Endothelial cell of umbilical vein (primary cell): ENCODE measurements around the gene C5orf58. TPM values are rescaled to one million over a fixed set of nuclear protein-coding genes. Genes with fewer than 3 reads are reported as not detected.

Source experiments
- BruUV-seq: library from RNA; stranded (reverse); fragments of 400-500 nt; replicated peaks from 2 replicates; lab custom pipeline; 2021; lab: Mats Ljungman, UMichigan
- CTCF ChIA-PET: fragments of 300-600, 350-600 bp; sonication (Branson Sonifier 250); formaldehyde crosslinking; loops from one replicate; lab custom pipeline; 2021; ENCODE audit warnings: antibody characterized with exemption, inconsistent platforms; lab: Charles Lee
- POLR2A ChIA-PET: fragments of 300-600, 350-600 bp; sonication (Branson Sonifier 250); formaldehyde crosslinking; loops from one replicate; lab custom pipeline; 2021; ENCODE audit warnings: antibody characterized with exemption, inconsistent platforms; lab: Charles Lee
- DNase-seq: peaks from one replicate; pipeline ENCODE4 v3.0.0-alpha.2; 2011; ENCODE audit warnings: low read depth, low spot score
- FAIRE-seq: peaks from 2 replicates; lab custom pipeline; 2011; peaks lifted over from hg19 to GRCh38; lab: Jason Lieb, UNC
- H2AFZ ChIP-seq: 2 replicates; pipeline ENCODE4 v1.6.0; 2012; ENCODE audit warnings: low read depth, low read length, control low read depth, inconsistent platforms
- H3K27ac ChIP-seq: 2 replicates; pipeline ENCODE4 v1.5.1; 2011; ENCODE audit warnings: low read depth, mild to moderate bottlenecking, control low read depth, low read length, moderate library complexity; ENCODE audit not compliant: insufficient read depth
- H3K27me3 ChIP-seq, 2 experiments: 2 replicates each; pipeline versions ENCODE4 v1.6.0 to v1.6.1; 2011; ENCODE audit warnings: low read length in 2 of 2, mixed read lengths in 1 of 2; ENCODE audit not compliant: control insufficient read depth in 2 of 2, insufficient read depth in 2 of 2
- H3K36me3 ChIP-seq, 2 experiments: 2 replicates in 1 of 2; 3 replicates in 1 of 2; pipeline ENCODE4 v1.5.1; 2011; ENCODE audit warnings: low read length in 2 of 2, mild to moderate bottlenecking in 1 of 2, moderate library complexity in 1 of 2; ENCODE audit not compliant: control insufficient read depth in 2 of 2, insufficient read depth in 2 of 2; ENCODE audit errors: extremely low read depth in 1 of 2
- H3K4me1 ChIP-seq: 3 replicates; pipeline ENCODE4 v1.5.1; 2011; ENCODE audit warnings: mild to moderate bottlenecking, low read length; ENCODE audit not compliant: control insufficient read depth, insufficient read depth; ENCODE audit errors: extremely low read depth
- H3K4me2 ChIP-seq: 2 replicates; pipeline ENCODE4 v1.6.1; 2011; ENCODE audit warnings: low read length, control low read depth, mixed read lengths; ENCODE audit not compliant: insufficient read depth
- H3K4me3 ChIP-seq, 3 experiments: fragments of 200-600 bp in 1 of 3; sonication (generic), shearing (Covaris generic) in 1 of 3; replicated peaks in 1 of 3; 2 replicates each; pipeline ENCODE4 v1.5.1; 2011 to 2016; ENCODE audit warnings: control low read depth in 3 of 3, low read length in 3 of 3, mild to moderate bottlenecking in 2 of 3, inconsistent platforms in 1 of 3, low read depth in 1 of 3, moderate library complexity in 1 of 3; ENCODE audit not compliant: insufficient read depth in 1 of 3
- H3K79me2 ChIP-seq: 2 replicates; pipeline ENCODE4 v1.6.0; 2012; ENCODE audit warnings: low read length, inconsistent platforms; ENCODE audit not compliant: control insufficient read depth, insufficient read depth
- H3K9ac ChIP-seq: replicated peaks from 2 replicates; pipeline ENCODE3; 2011; ENCODE audit warnings: low read length, control low read depth; ENCODE audit not compliant: insufficient read depth; ENCODE audit errors: extremely low read depth
- H3K9me1 ChIP-seq: replicated peaks from 3 replicates; pipeline ENCODE4 v1.6.0; 2011; ENCODE audit warnings: mild to moderate bottlenecking, low read length; ENCODE audit not compliant: control insufficient read depth, insufficient read depth; ENCODE audit errors: extremely low read depth
- H3K9me3 ChIP-seq: replicated peaks from 2 replicates; pipeline ENCODE4 v1.5.1; 2012; ENCODE audit warnings: low read length, inconsistent platforms; ENCODE audit not compliant: control insufficient read depth, insufficient read depth
- H4K20me1 ChIP-seq: replicated peaks from 2 replicates; pipeline ENCODE3; 2011; ENCODE audit warnings: mild to moderate bottlenecking, low read length; ENCODE audit not compliant: control insufficient read depth, insufficient read depth; ENCODE audit errors: extremely low read depth
- EZH2 ChIP-seq: IDR thresholded peaks from 2 replicates; pipeline ENCODE4 v1.6.1; 2012; ENCODE audit warnings: borderline replicate concordance, low read depth, mild to moderate bottlenecking, moderate library complexity, low read length, inconsistent platforms; ENCODE audit not compliant: severe bottlenecking
- FOS ChIP-seq: IDR thresholded peaks from 2 replicates; pipeline ENCODE4 v1.6.1; 2011; ENCODE audit warnings: mild to moderate bottlenecking, low read length, moderate library complexity, borderline replicate concordance; ENCODE audit not compliant: insufficient read depth
- GATA2 ChIP-seq: IDR thresholded peaks from 2 replicates; pipeline ENCODE4 v1.7.0; 2011; ENCODE audit warnings: low read depth, mild to moderate bottlenecking, moderate library complexity, mixed read lengths, low read length; ENCODE audit not compliant: insufficient read length, insufficient read depth
- JUN ChIP-seq: IDR thresholded peaks from 2 replicates; pipeline ENCODE4 v1.6.1; 2011; ENCODE audit warnings: borderline replicate concordance, low read depth; ENCODE audit not compliant: insufficient read length, insufficient read depth
- MAX ChIP-seq: IDR thresholded peaks from 2 replicates; pipeline ENCODE4 v1.6.1; 2011; ENCODE audit not compliant: insufficient read depth, insufficient read length
- MYC ChIP-seq: IDR thresholded peaks from one replicate; pipeline ENCODE4 v1.6.1; 2011; ENCODE audit warnings: mild to moderate bottlenecking, low read depth, low read length
- POLR2A ChIP-seq: IDR thresholded peaks from 2 replicates; pipeline ENCODE4 v1.6.1; 2012; ENCODE audit warnings: low read depth, mild to moderate bottlenecking, control low read depth, low read length
- POLR2AphosphoS5 ChIP-seq: IDR thresholded peaks from 2 replicates; pipeline ENCODE4 v1.6.1; 2012; ENCODE audit warnings: low read depth, mild to moderate bottlenecking, control low read depth, low read length, moderate library complexity; ENCODE audit not compliant: insufficient read depth
- dilution Hi-C: fragments of 300-500 bp; cut with MboI; formaldehyde crosslinking; loops from one replicate; pipeline ENCODE4 v1.15.0; 2019; ENCODE audit warnings: low sequenced_read_pairs; ENCODE audit not compliant: extremely low pct_ligation_motif_present
- intact Hi-C: fragments of 100-400 bp; cut with micrococcal nuclease; formaldehyde crosslinking; loops from one replicate; pipeline ENCODE4 v1.10.0; 2022
- polyA plus RNA-seq, 4 experiments: library from polyadenylated mRNA; depleted of rRNA in 3 of 4; stranded (reverse) in 3 of 4; unstranded in 1 of 4; fragments of >200 nt; gene quantifications; 2 replicates each; pipeline versions ENCODE4 v1.2.1 to v1.2.3, GENCODE V29; 2011 to 2012; ENCODE audit warnings: missing spikeins in 1 of 4
- total RNA-seq: library from RNA; stranded (reverse); gene quantifications from 2 replicates; pipeline ENCODE4 v1.2.3, GENCODE V29; 2021
- TF ChIP-seq, protein P1 (sequence below), 2 donors: IDR thresholded peaks; 1 replicate in 1 of 2; 2 replicates in 1 of 2; pipeline ENCODE4 v1.5.1; 2011; ENCODE audit warnings: low read length in 2 of 2, mild to moderate bottlenecking in 2 of 2, moderate library complexity in 2 of 2, control low read depth in 1 of 2, inconsistent platforms in 1 of 2, low read depth in 1 of 2; ENCODE audit not compliant: insufficient read depth in 1 of 2; ENCODE audit errors: extremely low read depth in 1 of 2

Gene C5orf58
- total and polyA plus RNA-seq, 2 donors (not counting 3 experiments of a cell fraction or from before 2014, with no cell fraction given), result not detected

DNA sequence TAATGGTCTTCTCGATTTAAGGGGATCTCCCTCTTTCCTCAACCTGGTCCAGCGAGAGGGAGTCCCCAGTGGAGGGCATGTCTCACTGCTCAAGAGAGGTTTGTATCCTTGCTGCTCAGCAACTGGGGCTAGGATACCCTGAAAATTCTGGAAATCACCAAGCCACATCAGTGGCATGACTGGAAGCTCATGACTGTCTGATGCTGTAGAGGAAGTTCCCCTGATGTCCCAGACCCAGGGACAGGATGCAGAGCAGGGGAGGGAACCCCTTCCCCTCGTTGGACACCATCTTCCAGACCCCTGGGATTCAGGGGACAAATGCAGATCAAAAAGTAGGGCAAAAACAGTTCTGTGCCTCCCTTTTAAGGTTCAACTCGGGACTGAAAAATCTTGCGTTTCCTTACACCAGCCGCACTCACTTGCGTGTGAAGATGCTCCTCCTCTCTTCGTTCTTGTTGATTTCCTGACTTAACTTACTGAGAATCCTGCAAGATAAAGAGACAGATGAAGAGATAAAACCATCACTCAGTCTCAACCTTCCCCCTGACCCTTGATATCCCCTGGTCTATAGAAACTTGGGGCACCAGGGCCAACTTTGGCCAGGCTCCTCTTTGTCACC, 42.7 kb downstream of the C5orf58 start:
- POLR2A ChIA-PET, result no interaction called here
- BruUV-seq, result no TSS peak

More for the DNA sequence above, 42.7 kb downstream of the C5orf58 start:
- Histone ChIP-seq H4K20me1 (no peaks in the 10 kb centered on the region), H3K4me2 (no peak overlapping the region), H3K9ac (no peak overlapping the region), H3K27ac (no peak overlapping the region), H3K79me2 (no peaks in the 10 kb centered on the region), H3K4me1 (peaks cover 4% of the 10 kb centered on the region), H2AFZ (no peak overlapping the region), H3K36me3 (no peaks in the 10 kb centered on the region), H3K9me3 (no peaks in the 10 kb centered on the region), H3K27me3 (no peaks in the 10 kb centered on the region), H3K4me3 (no peak overlapping the region), H3K9me1 (no peaks in the 10 kb centered on the region)
- CTCF ChIA-PET, result interaction anchor here (1.6 kb wide), 1 partner anchor 128 kb away, joined by 3 read pairs; no protein-coding TSS in a partner anchor
- FAIRE-seq (no peak), DNase-seq (no peak)
- dilution Hi-C loops, result no loop called here
- intact Hi-C loops, result no loop called here
- TF ChIP-seq, protein P1, sequence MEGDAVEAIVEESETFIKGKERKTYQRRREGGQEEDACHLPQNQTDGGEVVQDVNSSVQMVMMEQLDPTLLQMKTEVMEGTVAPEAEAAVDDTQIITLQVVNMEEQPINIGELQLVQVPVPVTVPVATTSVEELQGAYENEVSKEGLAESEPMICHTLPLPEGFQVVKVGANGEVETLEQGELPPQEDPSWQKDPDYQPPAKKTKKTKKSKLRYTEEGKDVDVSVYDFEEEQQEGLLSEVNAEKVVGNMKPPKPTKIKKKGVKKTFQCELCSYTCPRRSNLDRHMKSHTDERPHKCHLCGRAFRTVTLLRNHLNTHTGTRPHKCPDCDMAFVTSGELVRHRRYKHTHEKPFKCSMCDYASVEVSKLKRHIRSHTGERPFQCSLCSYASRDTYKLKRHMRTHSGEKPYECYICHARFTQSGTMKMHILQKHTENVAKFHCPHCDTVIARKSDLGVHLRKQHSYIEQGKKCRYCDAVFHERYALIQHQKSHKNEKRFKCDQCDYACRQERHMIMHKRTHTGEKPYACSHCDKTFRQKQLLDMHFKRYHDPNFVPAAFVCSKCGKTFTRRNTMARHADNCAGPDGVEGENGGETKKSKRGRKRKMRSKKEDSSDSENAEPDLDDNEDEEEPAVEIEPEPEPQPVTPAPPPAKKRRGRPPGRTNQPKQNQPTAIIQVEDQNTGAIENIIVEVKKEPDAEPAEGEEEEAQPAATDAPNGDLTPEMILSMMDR (IDR thresholded peaks at IDR 0.05; ENCODE audit: extremely low read depth in 1 of 2, insufficient read depth in 1 of 2, low read depth in 1 of 2, low read length in 2 of 2), result no peak
- no peak for TF ChIP-seq EZH2
- TF ChIP-seq POLR2AphosphoS5, result no peak
- no peak for TF ChIP-seq POLR2A
- no peak for TF ChIP-seq JUN
- TF ChIP-seq FOS, result no peak
- no peak for TF ChIP-seq MAX
- TF ChIP-seq GATA2, result no peak
- TF ChIP-seq MYC, result no peak
